RPMI7951 (cell line): ENCODE measurements around the gene VPS13A. TPM values are rescaled to one million over a fixed set of nuclear protein-coding genes. Genes with fewer than 3 reads are reported as not detected.
"Not testable (repeated sequence)": the region's sequence is repeated elsewhere in the genome, so short reads cannot be mapped to it uniquely, and the experiment has no call there.

Experiments used
- DNase-seq: peaks from one replicate; pipeline ENCODE4 v3.0.0-alpha.2; 2012; ENCODE audit warnings: low read depth
- total RNA-seq: library from RNA; depleted of rRNA; stranded (reverse); fragments of >200 nt; shearing (Covaris generic); gene quantifications from 2 replicates; pipeline ENCODE4 v1.2.3, GENCODE V29; 2014

VPS13A gene
- total RNA-seq, 1 experiment from 2014 or later: 13.1 TPM

DNA sequence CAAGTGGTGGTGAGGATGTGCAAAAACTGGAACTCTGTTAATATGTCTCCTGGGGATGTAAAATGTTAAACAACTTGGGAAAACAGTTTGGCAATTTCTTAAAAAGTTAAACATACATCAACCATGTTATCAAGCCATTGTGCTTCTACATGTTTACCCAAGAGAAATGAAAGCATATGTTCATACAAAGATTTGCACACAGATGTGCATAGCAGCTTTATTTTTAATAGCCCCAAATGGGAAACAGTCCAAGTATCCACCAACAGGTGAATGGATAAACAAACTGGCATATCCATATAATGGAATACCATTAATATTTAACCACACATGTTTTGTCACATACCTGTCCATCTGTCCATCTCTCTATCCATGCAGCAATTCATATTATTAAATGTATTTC is 6.2 kb downstream of the VPS13A start:
- no peak for DNase-seq

DNA sequence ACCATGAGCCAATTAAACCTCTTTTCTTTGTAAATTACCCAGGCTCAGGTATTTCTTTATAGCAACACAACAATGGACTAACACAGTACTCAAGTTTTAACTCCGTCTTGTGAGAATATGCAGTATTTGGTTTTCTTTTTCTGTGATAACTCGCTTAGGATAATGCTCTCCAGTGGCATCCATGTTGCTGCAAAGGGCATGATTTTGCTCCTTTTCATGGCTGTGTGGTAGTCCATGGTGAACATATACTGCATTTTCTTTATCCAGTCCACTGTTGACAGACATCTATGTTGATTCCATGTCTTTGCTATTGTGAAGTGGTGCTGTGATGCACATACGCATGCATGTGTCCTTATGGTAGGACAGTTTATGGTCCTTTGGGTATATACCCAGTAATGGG is 10.9 kb downstream of the VPS13A start:
- no peak for DNase-seq

DNA sequence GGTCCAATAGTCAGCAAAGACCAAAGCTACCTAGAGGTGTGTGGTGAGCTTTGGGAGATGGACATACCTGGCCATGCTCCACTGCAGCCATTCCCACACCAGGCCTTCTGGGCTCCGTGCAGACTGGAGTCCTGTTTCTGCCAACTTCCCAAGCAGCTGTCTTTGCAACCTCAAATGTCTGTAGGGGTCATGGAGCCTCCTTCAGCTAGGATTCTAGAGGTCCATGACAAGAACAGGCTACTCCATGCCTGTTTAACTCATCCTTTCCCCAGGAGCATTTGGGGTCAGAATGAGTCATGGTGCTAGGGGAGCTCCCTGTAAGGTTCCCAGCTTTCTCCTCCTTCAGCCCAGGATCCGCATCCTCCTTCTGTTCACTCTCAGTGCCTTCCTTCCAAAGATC is 17.1 kb downstream of the VPS13A start:
- DNase-seq: peak; percentile 17

DNA sequence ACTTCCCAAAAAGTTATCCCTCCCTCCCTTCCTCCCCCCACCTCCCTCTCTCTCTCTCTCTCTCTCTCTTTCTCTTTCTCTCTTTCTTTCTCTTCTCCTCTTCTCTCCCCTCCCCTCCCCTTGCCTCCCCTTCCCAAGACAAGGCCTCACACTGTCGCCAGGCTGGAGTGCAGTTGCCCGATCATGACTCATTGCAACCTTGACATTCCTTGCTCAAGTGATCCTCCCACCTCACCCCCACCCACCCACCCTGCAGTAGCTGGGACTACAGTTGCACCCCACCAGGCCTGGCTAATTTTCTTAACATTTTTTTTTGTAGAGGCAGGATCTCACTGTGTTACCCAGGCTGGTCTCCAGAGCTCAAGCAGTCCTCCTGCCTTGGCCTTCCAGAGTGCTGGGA is 32.8 kb downstream of the VPS13A start:
- peak; percentile 6 for DNase-seq

DNA sequence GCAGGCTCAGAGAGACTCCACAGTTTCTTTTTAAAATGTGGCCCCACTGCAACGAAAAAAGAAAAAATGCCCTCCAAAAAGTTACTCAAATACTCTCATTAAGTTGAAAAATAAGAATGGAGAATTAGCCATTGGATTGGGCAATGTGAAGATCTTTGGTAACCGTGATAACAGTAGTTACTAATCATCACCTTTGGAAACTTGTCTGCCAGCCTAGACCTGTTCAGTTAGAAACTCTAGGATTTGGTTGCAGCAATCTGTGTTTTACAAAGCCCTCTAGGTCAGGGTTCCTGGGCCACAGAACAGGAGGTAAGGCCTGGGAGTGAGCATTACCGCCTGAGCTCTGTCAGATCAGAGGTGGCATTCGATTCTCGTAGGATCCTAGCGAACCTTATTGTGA is 34.2 kb downstream of the VPS13A start:
- DNase-seq: no peak

DNA sequence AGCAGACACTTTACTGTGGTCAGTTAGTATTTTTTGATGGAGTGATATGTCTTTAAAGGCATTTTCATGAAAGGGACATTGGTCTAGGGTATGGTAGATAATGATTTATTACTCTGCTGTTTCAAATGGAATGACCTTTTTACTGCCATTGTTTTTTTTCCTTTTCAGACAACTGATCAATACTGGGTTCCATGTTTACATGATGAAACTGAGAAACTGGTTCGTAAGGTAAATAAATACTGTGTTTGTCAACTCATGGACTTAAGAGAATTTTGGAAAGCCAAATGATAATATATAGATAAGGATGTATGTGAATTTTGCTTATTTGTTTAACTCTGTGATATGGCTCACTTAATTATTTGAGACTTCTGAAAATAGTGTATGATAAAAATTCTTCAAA is 35.5 kb downstream of the VPS13A start:
- no peak for DNase-seq

DNA sequence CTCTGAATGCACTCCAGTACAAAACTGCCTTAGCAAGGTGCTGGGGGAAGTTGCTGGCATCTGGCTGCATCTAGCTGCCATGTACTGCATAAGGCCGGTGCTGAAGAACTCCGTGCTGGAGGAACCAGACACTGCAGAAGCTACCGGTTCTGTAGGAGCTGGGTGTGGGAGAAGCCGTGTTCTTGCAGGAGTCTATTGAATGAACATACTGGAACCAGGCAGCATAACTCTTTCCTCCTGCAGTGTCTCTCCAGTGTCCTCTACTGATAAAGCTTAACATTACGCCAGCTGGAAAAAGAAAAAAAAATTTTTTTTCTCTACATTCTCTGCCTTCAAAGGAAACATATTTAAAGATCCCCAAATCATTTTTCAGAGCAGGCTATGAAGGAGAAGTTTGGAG is 38.5 kb downstream of the VPS13A start:
- DNase-seq: peak; percentile 6

DNA sequence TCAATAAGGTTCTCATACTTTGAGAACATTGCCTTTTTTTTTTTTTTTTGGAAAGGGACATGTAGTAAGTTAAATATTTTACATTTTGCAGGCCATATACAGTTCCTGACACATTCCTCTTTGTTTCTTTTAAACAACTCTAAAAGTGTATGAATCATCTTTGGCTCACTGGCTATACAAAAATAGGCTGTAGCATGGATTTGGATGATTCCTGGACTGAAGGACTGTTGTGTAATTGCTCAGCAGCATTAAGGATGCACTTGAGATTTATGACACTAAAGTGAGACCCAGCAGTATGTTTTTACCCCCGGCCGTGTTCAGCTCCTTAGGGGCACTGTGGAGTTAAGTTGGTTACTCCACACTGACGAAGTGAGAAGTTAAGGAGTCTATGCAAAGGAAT is 41.3 kb downstream of the VPS13A start:
- DNase-seq: peak; percentile 39

DNA sequence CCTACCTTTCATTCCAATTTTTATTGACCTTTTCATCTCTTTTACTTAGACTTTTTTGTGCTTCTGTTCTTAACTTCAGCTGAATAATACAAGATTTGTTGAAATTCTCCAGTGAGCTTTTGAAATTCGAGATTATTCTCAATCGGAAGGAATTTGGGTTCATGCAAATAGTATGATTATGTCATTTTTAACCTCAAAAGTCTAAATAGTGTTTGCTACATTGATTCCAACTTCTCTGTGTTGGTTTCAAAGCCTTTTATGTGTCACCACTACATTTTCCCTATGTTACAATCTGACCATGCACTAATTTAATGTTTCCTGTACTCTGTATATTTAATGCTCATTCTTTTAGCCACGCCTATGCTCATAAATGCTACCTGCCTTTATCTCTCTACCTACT is 44.1 kb downstream of the VPS13A start:
- DNase-seq: no peak

DNA sequence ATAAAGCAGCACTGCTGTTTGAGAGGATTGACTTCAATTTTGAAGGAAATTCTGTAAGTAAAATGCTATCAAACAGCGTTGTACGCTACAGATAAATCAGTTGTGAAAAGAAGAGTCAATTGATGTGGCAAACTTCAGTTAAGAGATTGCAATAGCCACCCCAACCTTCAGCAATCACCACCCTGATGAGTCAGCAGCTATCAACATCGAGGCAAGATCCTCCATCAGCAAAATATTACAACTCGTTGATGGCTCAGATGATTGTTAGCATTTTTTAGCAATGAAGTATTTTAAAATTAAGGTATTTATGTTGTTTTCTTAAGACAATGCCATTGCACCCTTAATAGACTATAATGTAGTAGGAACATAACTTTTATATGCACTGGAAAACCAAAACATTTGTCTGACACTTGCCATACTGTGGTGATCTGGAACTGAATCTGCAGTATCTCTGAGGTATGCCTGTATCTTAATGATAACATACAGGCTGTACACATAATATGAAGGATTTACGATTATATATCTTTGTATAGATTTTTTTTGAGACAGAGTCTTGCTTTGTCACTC is 47.5 kb downstream of the VPS13A start:
- DNase-seq: peak; percentile 1

DNA sequence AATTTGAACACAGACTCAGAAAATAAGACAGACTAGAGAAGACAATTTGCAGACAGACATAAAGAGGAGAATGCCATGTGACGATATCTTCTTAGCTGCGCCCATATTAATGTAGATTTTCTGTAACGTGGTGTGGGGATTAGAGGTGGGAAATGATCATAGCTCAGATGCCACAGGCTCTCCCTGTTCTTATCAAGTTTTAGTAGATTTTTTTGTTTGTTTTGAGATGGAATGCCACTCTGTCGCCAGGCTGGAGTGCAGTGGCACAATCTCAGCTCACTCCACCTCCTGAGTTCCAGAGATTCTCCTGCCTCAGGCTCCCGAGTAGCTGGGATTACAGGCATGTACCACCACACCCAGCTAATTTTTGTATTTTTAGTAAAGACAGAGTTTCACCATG is 59.4 kb downstream of the VPS13A start:
- DNase-seq: no peak

DNA sequence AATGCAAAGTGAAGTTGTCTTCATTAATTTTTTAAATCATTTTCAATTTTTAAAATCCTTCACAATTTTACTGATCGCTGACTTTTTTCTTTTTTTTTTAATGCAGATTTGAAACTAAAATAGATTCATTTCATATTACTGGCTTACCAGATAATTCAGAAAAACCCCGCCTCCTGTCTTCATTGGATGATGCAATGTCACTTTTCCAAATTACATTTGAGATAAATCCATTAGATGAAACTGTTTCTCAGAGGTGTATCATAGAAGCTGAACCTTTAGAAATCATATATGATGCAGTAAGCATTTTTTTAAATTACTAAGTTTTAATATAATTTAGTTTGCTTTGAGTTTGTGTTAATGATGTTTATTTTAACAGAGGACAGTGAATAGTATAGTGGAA is 60.6 kb downstream of the VPS13A start:
- no peak for DNase-seq

DNA sequence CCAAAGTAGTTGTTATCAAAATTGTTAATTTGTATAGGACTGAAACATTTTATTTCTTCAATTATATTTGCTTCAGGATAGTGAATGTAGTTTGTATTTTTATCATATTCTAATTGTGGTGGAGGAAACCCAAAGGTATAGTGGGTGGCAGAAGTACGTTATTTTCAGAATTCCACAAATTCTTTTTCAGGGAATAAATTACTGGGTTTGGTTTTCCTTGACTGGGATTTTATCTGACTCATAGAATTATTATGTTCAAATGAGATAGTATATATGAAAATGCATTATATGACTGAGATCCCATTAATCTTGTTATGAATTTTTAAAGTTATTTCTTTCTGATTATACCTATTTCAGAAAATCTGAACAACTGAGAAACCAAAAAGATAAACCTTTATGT is 73.7 kb downstream of the VPS13A start:
- no peak for DNase-seq

DNA sequence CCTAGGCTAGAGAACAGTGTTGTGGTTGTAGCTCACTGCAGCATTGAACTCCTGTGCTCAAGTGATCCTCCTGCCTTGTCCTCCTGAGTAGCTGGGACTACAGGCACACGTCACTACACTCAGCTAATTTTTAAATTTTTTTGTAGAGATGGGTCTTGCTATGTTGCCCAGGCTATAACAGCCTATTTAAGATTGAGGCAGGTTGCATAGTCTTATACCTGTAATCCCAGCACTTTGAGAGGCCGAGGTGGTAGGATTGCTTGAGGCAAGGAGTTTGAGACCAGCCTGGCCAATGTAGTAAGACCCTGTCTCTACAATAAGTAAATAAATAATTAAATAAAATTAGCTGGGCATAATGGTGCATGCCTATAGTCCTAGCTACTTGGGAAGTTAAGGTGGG is 79.9 kb downstream of the VPS13A start:
- DNase-seq: no peak

DNA sequence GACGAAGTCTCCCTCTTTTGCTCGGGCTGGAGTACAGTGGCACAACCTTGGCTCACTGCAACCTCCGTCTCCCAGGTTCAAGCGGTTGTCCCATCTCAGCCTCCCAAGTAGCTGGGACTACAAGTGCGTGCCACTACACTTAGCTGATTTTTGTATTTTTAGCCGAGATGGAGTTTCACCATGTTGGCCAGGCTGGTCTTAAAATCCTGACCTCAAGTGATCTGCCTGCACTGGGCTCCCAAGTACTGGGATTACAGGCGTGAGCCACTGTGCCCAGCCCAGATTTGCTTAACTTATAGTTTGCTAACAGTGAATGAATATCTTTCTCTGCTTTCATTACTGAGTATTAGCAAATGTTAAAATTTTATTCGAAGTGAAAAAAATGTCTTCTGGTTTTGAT is 84.3 kb downstream of the VPS13A start:
- DNase-seq: no peak

DNA sequence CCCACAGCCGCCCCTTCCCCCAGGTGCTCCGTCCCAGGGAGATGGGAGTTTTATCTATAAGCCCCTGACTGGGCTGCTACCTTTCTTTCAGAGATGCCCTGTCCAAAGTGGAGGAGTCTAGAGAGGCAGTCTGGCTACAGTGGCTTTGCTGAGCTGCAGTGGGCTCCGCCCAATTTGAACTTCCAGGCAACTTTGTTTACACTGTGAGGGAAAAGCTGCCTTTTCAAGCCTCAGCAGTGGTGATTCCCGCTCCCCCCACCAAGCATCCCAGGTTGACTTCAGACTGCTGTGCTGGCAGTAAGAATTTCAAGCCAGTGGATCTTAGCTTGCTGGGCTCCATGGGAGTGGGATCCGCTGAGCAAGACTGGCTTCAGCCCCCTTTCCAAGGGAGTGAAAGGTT is 90.4 kb downstream of the VPS13A start:
- not testable (repeated sequence) for DNase-seq

DNA sequence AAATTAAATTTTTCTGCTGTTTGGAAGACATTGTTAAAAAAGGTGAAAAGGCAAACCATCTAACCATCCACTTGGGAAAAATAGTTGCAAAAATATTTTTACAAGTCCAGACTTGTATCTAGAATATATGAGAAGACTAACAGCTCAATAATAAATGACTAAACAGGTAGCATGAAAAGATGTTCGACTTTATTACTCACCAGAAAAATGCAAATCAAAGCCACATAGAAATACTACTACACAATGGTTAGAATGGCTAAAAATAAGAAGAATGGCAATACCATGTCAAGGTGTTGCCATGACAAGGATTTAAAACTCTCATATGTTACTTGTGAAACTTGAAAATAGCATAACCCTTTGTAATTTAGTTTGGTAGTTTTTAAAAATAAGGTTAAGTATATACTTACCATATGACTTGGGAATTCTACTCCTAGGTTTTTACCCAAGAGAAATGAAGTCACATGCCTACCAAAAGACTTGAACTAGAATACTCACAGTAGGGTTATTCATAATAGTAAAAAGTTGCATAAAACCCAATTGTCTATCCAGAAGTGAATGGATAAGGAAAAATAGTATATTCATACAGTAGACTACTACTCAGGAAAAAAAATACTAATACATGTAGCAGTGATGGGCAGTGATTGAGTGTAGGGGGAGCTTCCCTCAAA is 93.8 kb downstream of the VPS13A start:
- no peak for DNase-seq

DNA sequence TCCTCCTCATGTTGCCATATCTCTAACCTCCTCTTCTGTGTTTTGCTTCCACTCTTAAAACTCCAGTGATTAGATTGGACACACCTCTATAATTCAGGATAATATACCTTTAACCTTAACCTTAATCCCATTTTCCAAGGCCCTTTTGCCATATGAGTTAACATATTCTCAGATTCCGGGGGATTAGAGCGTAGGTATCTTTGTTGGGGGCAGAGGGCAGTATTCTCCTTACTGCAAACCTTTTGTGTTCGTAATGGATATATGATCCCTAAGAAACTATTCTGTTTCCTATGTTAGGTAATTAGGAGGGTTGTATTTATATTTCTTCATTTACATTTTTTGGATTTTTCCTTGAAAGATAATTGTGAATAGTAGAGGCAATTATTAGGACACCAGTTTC is 99.5 kb downstream of the VPS13A start:
- DNase-seq: no peak

DNA sequence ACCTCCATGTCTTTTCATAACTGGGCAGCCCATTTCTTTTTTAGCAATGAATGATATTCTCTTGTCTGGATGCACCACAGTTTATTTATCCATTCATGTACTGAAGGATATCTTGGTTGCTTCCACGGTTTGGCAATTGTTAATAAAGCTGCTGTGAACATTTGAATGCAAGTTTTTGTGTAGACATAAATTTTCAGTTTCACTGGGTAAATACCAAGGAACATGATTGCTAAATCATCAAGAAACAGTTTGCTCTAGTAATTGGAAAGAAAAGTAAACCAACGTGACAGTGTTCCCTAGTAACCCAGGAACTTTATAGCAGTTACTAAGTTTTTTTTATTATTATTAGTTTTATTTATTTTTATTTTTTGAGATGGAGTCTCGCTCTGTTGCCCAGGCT is 100.4 kb downstream of the VPS13A start:
- no peak for DNase-seq

DNA sequence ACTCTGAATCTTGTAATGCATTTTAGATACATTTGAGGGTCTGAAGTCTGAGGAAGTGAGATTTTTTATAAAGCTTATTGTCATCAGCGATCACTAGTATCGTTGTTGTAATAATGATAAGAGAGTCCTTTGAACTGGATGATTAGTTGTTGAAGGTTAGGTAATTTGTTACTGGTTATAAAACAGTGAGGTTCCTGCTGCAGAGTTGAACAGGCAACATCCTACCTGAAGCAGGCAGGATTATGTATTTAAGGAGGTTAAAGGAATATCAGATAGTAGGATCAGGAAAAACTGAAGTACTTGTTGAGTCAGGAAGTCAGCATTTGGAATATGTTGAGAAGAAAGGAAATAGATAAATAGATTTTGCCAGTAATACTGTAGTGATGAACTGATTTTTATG is 106.7 kb downstream of the VPS13A start:
- no peak for DNase-seq

DNA sequence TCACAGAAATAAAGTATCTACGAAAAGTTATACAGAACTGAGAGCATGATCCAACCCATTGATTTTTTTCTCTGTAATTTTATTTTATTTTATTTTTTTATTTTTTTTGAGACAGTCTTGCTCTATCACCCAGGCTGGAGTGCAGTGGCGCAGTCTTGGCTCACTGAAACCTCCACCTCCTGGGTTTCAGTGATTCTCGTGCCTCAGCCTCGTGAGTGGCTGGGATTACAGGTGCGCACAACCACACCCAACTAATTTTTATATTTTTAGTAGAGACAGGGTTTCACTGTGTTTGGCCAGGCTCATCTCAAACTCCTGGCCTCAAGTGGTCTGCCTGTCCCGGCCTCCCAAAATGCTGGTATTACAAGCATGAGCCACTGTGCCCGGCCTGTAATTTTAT is 107.3 kb downstream of the VPS13A start:
- no peak for DNase-seq

DNA sequence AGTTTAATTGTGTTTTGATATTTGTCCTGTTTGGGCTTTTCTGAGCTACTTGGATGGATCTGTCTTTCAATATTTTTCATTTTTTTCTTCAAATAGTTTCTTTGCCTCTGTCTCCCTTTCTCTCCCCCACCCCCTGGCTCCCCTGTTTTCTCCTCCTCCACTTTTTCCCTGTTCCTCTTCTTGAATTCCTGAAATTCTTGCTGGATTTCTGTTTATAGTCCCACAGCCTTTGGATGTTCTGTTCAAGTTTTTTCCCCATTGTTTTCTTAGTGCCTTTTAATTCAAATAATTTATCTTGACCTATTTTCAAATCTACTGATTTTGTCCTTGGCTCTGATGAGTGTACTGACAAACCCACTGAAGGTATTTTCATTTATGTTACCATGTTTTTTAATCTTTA is 113.0 kb downstream of the VPS13A start:
- DNase-seq: no peak

DNA sequence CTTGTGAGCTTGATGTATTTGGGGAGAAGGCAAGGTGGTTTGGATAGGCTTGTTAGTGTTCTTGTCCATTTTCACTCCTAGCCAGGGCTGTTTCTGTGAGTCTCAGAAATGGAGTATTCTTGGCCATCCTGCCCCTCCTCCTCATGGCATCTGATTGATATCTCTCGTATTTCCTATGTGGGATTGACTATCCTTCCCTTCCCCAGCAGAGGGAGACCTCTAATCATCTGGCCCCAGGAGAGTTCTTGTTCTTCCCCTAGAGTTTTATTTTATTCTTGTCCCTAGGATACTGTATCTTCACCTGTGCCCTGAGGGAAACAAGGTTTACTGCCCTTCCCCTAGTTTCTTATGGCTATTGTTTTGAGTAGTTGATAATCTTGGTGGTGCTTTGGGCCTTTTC is 114.4 kb downstream of the VPS13A start:
- peak; percentile 34 for DNase-seq

DNA sequence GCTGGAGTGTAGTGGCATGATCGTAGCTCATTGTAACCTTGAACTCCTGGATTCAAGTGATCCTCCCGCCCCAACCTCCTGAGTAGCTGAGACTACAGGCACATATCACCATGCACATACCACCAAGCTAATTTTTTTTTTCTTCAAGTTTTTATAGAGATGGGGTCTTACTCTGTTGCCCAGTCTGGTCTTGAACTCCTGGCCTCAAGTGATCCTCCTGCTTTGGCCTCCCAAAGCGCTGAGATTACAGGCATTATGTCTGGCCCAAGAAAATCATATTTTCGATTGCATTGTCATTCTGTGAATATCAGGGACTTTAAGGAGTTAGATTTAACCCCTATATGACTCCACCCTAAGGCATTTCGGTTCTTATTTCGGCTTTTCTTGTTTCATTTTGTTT is 116.6 kb downstream of the VPS13A start:
- no peak for DNase-seq
